ENCODE data around the gene PRPH.

DNA sequence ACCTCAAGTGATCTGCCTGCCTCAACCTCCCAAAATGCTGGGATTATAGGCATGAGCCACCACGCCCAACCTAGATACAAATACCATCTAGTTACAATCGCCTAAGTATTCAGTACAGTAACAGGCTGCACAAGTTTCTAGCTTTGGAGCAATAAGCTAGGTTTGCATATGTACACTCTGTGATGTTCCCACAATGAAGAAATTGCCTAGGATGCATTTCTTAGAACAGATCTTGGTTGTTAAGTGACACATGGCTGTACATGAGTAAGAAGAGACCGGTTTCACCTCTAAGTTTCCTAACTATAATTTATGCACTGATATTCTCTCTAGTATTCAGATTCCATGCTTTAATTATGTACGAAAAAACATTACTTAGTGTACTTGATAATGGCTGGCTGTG is 35.5 kb upstream of the PRPH start:
- TF ChIP-seq, protein P1, sequence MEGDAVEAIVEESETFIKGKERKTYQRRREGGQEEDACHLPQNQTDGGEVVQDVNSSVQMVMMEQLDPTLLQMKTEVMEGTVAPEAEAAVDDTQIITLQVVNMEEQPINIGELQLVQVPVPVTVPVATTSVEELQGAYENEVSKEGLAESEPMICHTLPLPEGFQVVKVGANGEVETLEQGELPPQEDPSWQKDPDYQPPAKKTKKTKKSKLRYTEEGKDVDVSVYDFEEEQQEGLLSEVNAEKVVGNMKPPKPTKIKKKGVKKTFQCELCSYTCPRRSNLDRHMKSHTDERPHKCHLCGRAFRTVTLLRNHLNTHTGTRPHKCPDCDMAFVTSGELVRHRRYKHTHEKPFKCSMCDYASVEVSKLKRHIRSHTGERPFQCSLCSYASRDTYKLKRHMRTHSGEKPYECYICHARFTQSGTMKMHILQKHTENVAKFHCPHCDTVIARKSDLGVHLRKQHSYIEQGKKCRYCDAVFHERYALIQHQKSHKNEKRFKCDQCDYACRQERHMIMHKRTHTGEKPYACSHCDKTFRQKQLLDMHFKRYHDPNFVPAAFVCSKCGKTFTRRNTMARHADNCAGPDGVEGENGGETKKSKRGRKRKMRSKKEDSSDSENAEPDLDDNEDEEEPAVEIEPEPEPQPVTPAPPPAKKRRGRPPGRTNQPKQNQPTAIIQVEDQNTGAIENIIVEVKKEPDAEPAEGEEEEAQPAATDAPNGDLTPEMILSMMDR (IDR thresholded peaks at IDR 0.05): no peak
- no peak for TF ChIP-seq POLR2A (IDR thresholded peaks at IDR 0.05)

Data from lower leg skin (tissue), 3 donors.